ENCODE results near the gene CFAP70.
"Not testable (repeated sequence)": the region's sequence is repeated elsewhere in the genome, so short reads cannot be mapped to it uniquely, and the experiment has no call there.

The CFAP70 gene

DNA sequence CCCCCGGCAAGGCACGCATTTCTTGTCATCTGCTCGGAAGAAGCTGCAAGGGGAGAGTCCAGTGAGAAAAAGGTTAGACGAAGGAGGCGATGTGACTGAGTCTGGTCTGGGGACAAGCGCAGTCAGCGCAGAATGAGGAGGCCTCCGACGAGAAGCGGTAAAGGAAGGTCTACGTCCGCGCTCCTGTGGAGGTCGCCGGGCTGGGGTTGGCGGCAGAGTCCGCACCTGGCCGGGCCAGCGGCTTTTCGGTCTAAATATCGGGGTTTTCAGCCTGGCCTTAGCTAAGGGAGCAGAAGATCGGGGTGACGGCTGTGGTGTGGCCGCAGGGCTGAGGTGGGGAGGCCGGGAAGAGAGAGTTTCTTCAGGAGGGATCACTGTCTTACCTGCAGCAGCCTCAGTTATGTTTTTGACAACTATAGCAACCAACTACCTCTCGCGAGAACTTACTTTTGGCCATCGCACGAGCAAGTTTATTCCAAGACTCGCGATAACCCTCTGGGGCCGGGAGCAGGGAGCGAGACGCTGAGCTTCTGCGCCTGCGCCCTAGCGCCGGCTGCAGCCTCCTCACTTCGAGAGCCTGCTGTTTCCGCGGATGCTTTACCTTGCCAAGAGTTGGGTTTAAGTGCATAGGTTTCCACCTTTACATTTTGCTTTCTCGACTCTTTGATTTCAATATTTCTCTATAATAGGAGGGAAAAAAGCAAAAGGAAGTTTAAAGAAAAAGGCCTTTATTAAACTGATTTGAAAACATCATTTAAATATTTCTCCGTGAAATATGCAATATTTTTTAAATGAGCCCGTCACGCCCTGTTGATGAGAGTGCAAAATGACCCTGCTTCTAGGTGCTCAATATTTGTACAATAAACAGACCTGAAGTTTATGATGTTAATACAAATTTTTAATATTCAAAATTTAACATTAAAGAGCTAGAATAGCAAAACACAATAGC is at the start of gene CFAP70:
CFAP70 (minus strand) TSS at position 534 of the 949 bp plus-strand sequence. CDS start 4,068 bp downstream, outside the sequence.
- peak; percentile 96 for DNase-seq (ENCODE audit: low spot score)

- no peak for DNase-seq (ENCODE audit: low spot score)
Measured at GRCh38 chr10:73408061-73408460, 49.4 kb upstream of the CFAP70 start.

GRCh38 chr10:73407495-73407894 is 48.8 kb upstream of the CFAP70 start:
- no peak for DNase-seq (ENCODE audit: low spot score)

GRCh38 chr10:73406846-73407245 is 48.2 kb upstream of the CFAP70 start:
- no peak for DNase-seq (ENCODE audit: low spot score)

- DNase-seq (ENCODE audit: low spot score) = no peak
Measured at GRCh38 chr10:73405556-73405955, 46.9 kb upstream of the CFAP70 start.

GRCh38 chr10:73404690-73405089 is 46.0 kb upstream of the CFAP70 start:
- DNase-seq (ENCODE audit: low spot score) = no peak

- no peak for DNase-seq (ENCODE audit: low spot score)
Measured at GRCh38 chr10:73401636-73402035, 43.0 kb upstream of the CFAP70 start.

GRCh38 chr10:73399063-73399462 is 40.4 kb upstream of the CFAP70 start:
- no peak for DNase-seq (ENCODE audit: low spot score)

- DNase-seq (ENCODE audit: low spot score) = no peak
Measured at GRCh38 chr10:73398024-73398423, 39.4 kb upstream of the CFAP70 start.

- DNase-seq (ENCODE audit: low spot score) = not testable (repeated sequence)
Measured at GRCh38 chr10:73394325-73394724, 35.7 kb upstream of the CFAP70 start.

DNA sequence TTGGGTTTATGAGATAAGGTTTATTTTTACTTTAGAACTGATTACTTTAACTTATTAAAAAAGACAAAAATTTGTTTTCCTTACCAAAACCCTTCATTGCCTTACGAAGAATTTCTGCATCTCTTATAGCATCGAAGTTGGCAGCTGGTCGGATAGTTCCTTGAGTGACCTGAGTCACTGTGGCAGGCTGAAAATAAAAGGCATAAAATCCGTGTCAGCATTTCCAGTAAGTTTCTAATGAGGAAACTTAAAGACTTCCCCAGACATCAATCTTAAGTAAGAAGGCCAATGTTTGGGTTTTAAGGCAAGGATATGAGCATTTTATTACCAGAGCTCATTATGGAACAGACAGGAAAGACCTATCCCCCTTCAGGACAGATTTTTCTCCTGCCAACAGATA is 29.6 kb upstream of the CFAP70 start:
- DNase-seq (ENCODE audit: low spot score) = no peak

DNA sequence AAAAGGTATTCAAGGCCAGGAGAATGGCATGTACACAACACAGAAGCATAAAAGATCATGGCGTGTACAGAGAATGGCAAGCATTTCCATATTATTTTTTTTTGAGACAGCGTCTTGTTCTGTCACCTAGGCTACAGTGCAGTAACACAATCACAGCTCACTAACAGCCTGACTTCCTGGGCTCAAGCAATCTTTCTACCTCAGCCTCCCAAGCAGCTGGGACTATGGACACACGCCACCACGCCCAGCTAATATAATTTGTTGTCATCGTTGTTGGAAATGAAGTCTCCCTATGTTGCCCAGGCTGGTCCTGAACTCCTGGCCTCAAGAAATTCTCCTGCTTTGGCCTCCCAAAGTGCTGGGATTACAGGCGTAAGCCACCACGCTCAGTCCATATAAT is 27.9 kb upstream of the CFAP70 start:
- DNase-seq (ENCODE audit: low spot score) = no peak

DNA sequence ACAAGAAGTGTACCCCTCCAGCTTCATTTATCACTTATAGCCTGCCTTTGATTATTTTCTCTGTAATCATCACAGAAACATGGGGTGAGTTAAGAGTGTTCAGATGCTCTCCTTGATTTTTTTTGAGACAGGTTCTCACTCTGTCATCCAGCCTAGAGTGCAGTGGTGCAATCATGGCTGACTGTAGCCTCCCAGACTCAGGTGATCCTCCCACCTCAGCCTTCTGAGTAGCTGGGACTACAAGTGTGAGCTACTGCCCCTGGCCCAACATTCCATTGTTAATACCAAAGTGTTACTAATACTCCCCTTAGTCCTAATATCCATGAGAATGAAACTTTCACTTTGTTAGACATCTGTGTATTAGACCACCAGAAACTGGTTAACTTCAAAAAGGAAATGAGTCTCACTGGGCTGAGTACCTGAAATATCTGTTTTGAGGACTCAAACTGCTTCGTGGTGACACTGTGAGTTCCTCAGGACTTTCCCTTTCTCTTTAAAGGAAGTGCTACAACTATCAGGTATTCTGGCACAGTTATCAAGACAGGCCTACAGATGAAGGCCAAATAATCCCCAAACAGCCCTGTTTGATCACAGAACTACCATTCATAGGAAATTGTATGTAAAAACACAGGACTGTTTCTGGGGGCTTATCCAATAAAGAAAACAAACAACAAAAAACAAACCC is 20.5 kb upstream of the CFAP70 start:
- no peak for DNase-seq (ENCODE audit: low spot score)

DNA sequence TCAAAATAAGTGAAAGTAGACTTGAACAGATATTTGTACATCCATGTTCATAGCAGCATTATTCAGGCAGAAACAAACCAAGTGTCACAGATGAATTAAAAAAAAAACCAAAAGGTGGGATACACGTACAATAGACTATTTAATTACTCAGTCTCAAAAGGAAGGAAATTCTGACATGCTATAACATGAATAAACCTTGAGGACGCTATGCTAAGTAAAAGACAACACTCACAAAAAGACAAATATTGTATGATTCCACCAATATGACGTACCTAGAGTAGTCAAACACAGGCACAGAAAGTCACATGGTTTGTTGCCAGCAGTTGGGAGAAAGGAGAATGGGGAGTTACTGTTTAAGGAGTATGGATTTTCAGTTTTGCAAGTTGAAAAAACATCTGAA is 18.0 kb upstream of the CFAP70 start:
- DNase-seq (ENCODE audit: low spot score) = no peak

- peak; percentile 28 for DNase-seq (ENCODE audit: low spot score)
Measured at GRCh38 chr10:73368238-73368637, 9.6 kb upstream of the CFAP70 start.

GRCh38 chr10:73366381-73367298 is 8.0 kb upstream of the CFAP70 start:
- no peak for DNase-seq (ENCODE audit: low spot score)

DNA sequence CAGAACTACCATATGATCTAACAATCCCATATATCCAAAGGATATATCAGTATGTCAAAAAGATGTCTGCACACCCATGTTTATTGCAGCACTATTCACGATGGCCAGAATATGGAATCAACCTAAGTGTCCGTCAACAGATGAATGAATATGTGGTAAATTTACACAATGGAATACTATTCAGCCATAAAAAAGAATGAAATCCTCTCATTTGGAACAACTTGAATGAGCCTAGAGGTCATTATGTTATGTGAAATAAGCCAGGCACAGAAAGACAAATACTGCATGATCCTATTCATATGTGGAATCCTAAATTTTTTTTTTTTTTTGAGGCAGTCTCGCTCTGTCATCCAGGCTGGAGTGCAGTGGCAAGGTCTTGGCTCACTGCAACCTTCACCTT is 6.3 kb upstream of the CFAP70 start:
- DNase-seq (ENCODE audit: low spot score) = no peak

- DNase-seq (ENCODE audit: low spot score) = no peak
Measured at GRCh38 chr10:73359492-73359891, 828 bp upstream of the CFAP70 start.

GRCh38 chr10:73357821-73358220 is 843 bp downstream of the CFAP70 start:
- DNase-seq (ENCODE audit: low spot score) = no peak

DNA sequence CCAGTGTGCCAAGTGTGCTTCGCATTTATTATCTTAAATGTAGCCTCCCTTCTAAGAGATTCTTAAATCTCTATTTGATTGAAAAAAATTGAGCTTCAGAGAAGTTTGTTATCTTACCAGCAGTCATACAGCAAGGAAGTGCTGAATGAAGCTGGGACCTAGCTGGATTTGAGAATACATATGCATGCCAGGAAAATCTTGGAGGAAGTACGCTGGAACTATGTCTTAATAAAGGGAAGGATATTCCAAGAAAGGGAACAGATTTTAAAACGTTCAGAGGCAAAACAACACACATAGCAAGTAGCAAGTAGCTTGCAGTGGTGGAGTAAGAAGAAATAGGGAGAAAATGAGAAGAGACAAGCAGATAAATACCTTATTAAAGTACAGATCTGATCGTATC is 1.5 kb downstream of the CFAP70 start:
- no peak for DNase-seq (ENCODE audit: low spot score)

DNA sequence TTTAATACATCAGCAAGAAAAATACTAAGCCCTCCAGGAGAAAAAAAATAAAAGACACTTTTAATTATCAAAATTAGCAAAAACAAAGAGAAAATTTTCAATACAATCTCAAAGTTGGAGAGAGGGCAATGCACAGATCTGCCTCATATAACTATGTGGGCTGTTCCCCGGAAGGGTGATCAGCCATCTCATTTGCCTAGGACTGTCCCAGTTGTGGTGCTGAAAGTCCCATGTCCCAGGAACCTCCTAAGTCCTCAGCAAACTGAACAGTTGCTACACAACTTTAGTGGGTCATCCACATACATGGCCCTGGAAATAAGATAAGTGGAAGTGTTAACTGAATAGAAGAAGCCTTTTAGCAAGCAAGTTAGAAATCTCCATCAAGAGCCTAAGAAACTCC is 14.4 kb downstream of the CFAP70 start:
- no peak for DNase-seq (ENCODE audit: low spot score)

DNA sequence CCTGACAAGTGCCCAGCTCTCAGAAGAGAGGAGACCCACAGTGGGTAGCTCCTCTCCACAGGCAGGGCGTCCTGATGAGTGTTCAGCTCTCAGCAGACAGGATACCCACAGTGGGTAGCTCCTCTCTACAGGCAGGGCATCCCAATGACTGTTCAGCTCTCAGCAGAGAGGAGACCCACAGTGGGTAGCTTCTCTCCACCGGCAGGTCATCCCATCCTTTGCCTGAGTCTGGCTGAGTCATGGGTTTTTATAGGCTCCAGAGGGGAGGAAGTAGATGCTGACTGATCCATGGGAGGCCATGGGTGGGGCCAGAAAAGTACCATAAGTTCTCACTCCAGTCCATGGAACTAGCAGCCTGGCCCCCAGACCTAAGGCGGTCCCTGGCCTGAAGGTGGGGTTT is 18.5 kb downstream of the CFAP70 start:
- DNase-seq (ENCODE audit: low spot score) = no peak
